Suppressor macrophage (primary cell): ENCODE data around the gene C9orf85.

ENCODE experiments used
- DNase-seq, 4 experiments: peaks; one replicate each; pipeline ENCODE4 v3.0.0-alpha.2; 2020 to 2022

C9orf85 gene

GRCh38 chr9:72012646-72013045, 101.2 kb downstream of the C9orf85 start:
- no peak for DNase-seq

GRCh38 chr9:72013292-72013760, 101.9 kb downstream of the C9orf85 start:
- DNase-seq = peak in 1 of 4 experiments; percentile 9

- DNase-seq = peak; percentile 75 to 89 (median 80)
Measured at GRCh38 chr9:72022841-72023240, 111.4 kb downstream of the C9orf85 start.
